ENCODE results near the gene HEXD.

- TF ChIP-seq TAF1 (IDR thresholded peaks at IDR 0.05; ENCODE audit: borderline replicate concordance, low read depth, low read length) (no peak), POLR2AphosphoS5 (IDR thresholded peaks at IDR 0.05; ENCODE audit: low read depth, low read length) (no peak; the same call in 1 of the 2 replicates)
Observed at GRCh38 chr17:82439829-82440365, 21.8 kb downstream of the HEXD start.

Measured in GM12892 (cell line).